HT1080 (cell line): ENCODE results near the gene GFM2. TPM values are rescaled to one million over a fixed set of nuclear protein-coding genes. Genes with fewer than 3 reads are reported as not detected.
"Not testable (repeated sequence)": the region's sequence is repeated elsewhere in the genome, so short reads cannot be mapped to it uniquely, and the experiment has no call there.

Experiments used
- DNase-seq: peaks from one replicate; pipeline ENCODE4 v3.0.0-alpha.2; 2015; ENCODE audit warnings: low read depth
- small RNA-seq: library from RNA; depleted of rRNA; stranded (forward); fragments of <200 nt; gene quantifications from one replicate; pipeline ENCODE3, GENCODE V24; 2014
- total RNA-seq: library from RNA; depleted of rRNA; stranded (reverse); fragments of >200 nt; shearing (Covaris generic); gene quantifications from 2 replicates; pipeline ENCODE4 v1.2.3, GENCODE V29; 2014; rRNA removed

Gene GFM2
- total RNA-seq, 1 experiment from 2014 or later: 44.5 TPM

DNA sequence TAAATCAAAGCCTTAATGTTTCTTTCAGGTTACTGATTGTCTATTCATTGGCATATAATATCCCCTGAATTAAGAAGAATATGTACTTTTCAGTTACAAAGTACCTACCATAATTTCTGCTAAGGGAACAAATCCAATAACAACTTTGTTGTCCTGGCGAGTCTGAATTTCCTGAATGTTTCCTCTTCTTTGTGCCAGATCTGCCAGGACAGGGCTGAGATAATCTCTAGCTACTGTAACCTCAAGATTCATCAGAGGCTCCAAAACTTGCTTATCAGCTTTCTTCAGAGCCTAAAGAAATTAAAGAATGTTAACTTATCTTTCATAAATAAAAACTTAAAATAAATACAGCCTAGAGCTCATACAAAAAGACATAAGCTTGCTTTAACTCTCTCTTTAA, 44.6 kb downstream of the GFM2 start:
- no peak for DNase-seq

GRCh38 chr5:74717596-74717995, 49.3 kb downstream of the GFM2 start:
- DNase-seq: no peak

DNA sequence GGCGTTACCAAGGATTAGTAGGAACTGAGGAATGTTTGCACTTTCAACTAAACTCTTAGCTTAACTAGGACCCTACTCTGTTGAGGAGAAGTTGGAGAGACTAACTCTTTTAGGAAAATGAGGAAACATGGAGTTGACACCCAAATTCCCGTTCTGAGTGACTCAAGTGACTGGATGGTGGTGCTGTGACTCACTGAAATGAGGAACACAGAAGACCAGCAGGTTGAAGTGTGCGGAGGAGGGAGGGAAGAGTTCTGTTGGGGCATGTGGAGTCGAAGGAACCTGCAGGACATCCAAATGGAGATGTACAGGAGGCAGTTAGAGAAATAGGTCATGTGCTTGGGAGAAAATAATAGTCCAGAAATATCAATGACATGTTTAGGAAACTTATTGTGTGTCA, 73.7 kb downstream of the GFM2 start:
- DNase-seq: peak; percentile 20

DNA sequence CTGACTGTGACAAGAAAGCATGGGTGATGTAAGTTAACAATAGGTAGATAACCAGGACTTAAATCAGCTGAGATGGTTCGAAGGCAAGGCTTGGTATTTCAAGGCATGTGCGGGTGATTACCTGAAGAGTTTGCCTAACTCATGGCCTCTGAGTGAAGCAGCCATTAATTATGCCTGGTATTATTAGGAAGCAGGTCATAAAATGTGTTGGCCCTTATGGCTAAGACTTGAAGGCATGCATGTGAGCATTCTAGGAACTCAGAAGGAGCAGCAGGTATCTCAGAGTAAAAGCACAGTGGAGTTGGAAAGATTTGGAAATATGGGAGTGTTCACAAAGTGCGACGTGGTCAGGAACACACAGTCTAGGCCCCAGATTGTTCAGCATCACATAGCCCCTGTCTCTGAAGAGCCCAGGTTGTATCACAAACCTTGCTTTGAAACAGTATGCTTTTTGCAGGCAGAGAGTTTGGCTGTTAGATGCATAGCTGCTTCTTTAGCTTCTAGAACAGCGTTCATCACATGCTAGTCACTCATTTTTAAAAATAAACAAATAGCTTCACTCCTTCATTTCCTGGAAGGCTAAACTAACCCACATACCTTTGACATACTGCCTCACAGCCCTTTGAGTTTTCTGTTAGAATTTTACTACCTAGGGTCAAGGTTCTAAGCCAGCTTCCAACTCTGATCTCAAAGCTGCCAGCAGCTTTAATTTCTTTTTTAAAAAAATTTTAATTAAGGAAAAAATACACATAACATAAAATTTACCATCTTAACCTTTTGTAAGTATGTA, 79.8 kb downstream of the GFM2 start:
- DNase-seq: no peak

DNA sequence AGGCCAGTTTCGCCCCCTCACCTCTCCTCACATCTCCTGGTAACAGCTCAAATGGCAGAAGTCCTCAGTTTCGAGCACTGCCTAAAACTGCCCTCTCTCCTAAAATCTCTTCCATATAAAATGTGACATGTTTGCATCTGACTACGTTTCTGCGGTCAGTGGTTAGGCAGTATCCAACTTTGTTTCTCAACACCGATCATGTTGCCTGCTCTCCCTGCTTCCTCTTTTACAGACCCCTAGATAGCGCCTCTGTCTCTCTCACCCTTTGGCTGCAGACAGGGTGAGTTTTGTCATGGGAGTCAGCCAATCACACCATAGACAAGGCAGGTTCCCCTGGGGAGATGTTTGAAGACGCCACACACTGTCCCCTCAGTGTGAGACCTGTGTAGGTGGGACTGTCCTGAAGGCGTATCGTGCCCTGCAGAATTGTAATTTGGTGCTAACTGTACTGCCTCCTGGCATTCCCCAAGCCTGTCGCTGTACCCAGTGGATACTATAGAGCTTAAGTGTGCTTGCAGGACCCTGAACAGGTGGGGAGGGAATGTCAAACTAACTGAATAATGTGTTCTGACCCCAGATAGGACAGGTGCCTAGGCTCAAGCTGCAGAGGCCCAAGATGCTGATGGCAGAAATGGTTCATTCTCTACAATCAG, 80.8 kb downstream of the GFM2 start:
- peak; percentile 51 for DNase-seq

DNA sequence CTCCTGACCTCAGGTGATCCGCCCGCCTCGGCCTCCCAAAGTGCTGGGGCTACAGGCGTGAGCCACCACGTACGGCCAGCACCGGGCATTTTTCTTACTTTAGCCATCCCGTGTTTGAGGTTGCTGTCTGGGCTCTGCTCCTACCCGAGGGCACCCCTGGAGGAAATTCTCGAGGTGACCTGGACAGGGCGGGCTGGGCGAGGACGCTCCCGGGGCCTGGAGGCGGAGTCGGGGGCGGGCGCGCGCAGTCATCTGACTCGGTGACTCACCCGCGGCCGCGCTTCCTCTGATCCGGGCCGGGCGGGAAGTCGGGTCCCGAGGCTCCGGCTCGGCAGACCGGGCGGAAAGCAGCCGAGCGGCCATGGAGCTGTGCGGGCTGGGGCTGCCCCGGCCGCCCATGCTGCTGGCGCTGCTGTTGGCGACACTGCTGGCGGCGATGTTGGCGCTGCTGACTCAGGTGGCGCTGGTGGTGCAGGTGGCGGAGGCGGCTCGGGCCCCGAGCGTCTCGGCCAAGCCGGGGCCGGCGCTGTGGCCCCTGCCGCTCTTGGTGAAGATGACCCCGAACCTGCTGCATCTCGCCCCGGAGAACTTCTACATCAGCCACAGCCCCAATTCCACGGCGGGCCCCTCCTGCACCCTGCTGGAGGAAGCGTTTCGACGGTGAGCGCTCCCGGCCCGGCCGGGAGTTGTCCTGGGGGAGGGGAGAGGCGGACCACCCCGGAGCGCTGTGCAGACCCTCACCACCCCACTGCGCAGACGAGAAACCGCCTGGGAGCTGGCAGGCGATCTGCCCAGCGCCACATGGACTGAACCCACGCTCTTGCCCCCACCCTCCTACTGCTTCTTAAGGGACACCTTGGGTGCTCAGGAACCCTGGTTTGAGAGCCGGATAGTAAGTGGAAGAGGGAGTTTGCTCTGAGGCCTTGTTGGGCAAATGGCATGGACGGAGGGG, 81.7 kb downstream of the GFM2 start, which contains the start of gene HEXB:
HEXB (plus strand) TSS at position 334 of the 952 bp plus-strand sequence; CDS start at position 362, 28 bp downstream.
- peak; percentile 89 for DNase-seq

GRCh38 chr5:74679966-74680365, 87.0 kb downstream of the GFM2 start:
- DNase-seq: peak; percentile 30

DNA sequence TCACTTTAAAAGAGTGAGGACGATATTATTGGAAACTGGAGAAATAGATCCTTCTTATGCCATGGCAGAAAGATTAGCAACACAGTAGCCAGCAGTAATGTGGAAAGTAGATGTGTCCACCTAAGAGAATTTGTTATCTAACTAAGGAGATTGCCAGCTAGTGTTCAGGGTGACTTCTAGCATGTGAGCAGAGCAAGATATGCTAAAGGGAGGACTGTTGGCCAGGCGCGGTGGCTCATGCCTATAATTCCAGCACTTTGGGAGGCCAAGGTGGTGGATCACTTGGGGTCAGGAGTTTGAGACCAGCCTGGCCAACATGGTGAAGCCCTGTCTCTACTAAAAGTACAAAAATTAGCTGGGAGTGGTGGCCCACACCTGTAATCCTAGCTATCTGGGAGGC, 87.6 kb downstream of the GFM2 start:
- DNase-seq: not testable (repeated sequence)

DNA sequence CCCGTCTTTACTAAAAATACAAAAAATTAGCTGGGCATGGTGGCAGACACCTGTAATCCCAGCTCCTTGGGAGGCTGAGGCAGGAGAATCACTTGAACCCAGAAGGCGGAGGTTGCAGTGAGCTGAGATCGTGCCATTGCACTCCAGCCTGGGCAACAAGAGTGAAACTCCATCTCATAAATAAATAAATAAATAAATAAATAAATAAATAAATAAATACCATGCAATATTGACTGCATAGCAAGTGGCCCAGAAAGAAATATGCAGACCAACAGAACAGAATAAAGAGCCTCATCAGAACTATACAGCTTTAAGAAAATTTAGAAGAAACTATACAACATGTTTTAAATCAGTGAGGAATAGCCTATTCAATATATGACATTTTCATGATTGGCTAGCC, 88.8 kb downstream of the GFM2 start:
- DNase-seq: not testable (repeated sequence)

DNA sequence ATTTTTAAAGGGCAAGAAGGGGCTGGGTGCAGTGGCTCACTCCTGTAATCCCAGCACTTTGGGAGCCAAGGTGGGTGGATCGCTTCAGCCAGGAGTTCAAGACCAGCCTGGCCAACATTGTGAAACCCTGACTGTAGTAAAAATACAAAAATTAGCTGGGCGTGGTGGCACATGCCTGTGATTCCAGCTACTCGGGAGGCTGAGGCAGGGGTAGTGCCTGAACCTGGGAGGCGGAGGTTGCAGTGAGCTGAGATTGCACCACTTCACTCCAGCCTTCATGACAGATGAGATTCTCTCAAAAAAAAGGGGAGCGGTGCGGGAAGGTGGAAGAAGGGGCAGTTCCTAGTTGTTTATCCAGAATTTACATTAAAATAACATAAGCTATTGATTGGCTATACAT, 90.5 kb downstream of the GFM2 start:
- DNase-seq: not testable (repeated sequence)

GRCh38 chr5:74673011-74673790, 93.7 kb downstream of the GFM2 start:
- DNase-seq: peak; percentile 32

GRCh38 chr5:74672215-74672877, 94.6 kb downstream of the GFM2 start:
- DNase-seq: no peak

Small RNA genes lying within 50 kb of the gene (small RNA-seq; reads per million reads assigned to genes)
- not detected for gene RNU6-658P

Other genes starting within 250 kb of the GFM2 start
- gene ENC1, start 126.4 kb downstream of the GFM2 start, total RNA-seq: 44.6 and 72.0 TPM in 2 replicates
- gene HEXB, start 81.9 kb downstream of the GFM2 start, total RNA-seq: 180 and 185 TPM in 2 replicates
- gene NSA2, start 132 bp upstream of the GFM2 start, total RNA-seq: 95.9 and 96.6 TPM in 2 replicates
- gene FAM169A, start 99.3 kb upstream of the GFM2 start, total RNA-seq: 3.8 and 6.6 TPM in 2 replicates